ENCODE measurements around the gene GEMIN2. TPM values are rescaled to one million over a fixed set of nuclear protein-coding genes. Genes with fewer than 3 reads are reported as not detected.

GEMIN2 gene
- total and polyA plus RNA-seq, 2 donors (not counting 1 experiment from before 2014, with no cell fraction given), result 16.5 to 17.3 TPM

- Histone ChIP-seq H3K36me3 (ENCODE audit: control insufficient read depth, insufficient read depth, low read length) (peaks cover 5% of the 10 kb centered on the region), H3K27me3 (ENCODE audit: control insufficient read depth, insufficient read depth, low read length) (no peaks in the 10 kb centered on the region), H3K4me1 (ENCODE audit: control insufficient read depth, extremely low read depth, insufficient read depth, low read length) (no peaks in the 10 kb centered on the region), H4K20me1 (ENCODE audit: control insufficient read depth, extremely low read depth, insufficient read depth, low read length) (no peaks in the 10 kb centered on the region), H3K79me2 (ENCODE audit: control insufficient read depth, insufficient read depth, low read length) (no peaks in the 10 kb centered on the region), H3K27ac (ENCODE audit: insufficient read depth, low read length) (no peak overlapping the region), H3K4me2 (ENCODE audit: extremely low read depth, insufficient read depth, low read length) (no peak overlapping the region), H3K4me3 (replicated peaks in 1 of 4; ENCODE audit: control extremely low read depth in 1 of 4, insufficient read depth in 1 of 4, low read depth in 3 of 4, low read length in 4 of 4) (no peak overlapping the region), H3K9ac (ENCODE audit: insufficient read depth, low read length) (no peak overlapping the region), H3K9me3 (ENCODE audit: control insufficient read depth, insufficient read depth, low read depth, low read length) (no peaks in the 10 kb centered on the region), H2AFZ (ENCODE audit: low read length) (no peak overlapping the region)
- no peak for DNase-seq (ENCODE audit: low read depth in 2 of 2)
- TF ChIP-seq CTCF (conservative IDR thresholded peaks at IDR 0.05 in 1 of 2, IDR thresholded peaks at IDR 0.05 in 1 of 2; ENCODE audit: low read depth in 1 of 2, low read length in 2 of 2) (no peak), EZH2 (IDR thresholded peaks at IDR 0.05; ENCODE audit: low read length, missing control alignments) (no peak)
Observed at GRCh38 chr14:39071096-39071495, 43.0 kb upstream of the GEMIN2 start.

- H3K9me3 ChIP-seq (ENCODE audit: control insufficient read depth, insufficient read depth, low read depth, low read length), result no peaks in the 10 kb centered on the region
- DNase-seq (ENCODE audit: low read depth in 2 of 2), result no peak
- TF ChIP-seq CTCF (conservative IDR thresholded peaks at IDR 0.05 in 1 of 2, IDR thresholded peaks at IDR 0.05 in 1 of 2; ENCODE audit: low read depth in 1 of 2, low read length in 2 of 2) (no peak), EZH2 (IDR thresholded peaks at IDR 0.05; ENCODE audit: low read length, missing control alignments) (no peak)
- no peaks in the 10 kb centered on the region for H3K4me1 ChIP-seq (ENCODE audit: control insufficient read depth, extremely low read depth, insufficient read depth, low read length)
- H3K4me2 ChIP-seq (ENCODE audit: extremely low read depth, insufficient read depth, low read length), result no peak overlapping the region
- no peaks in the 10 kb centered on the region for H4K20me1 ChIP-seq (ENCODE audit: control insufficient read depth, extremely low read depth, insufficient read depth, low read length)
- H3K79me2 ChIP-seq (ENCODE audit: control insufficient read depth, insufficient read depth, low read length), result no peaks in the 10 kb centered on the region
- no peak overlapping the region for H3K27ac ChIP-seq (ENCODE audit: insufficient read depth, low read length)
- H3K27me3 ChIP-seq (ENCODE audit: control insufficient read depth, insufficient read depth, low read length), result no peaks in the 10 kb centered on the region
- peaks cover 11% of the 10 kb centered on the region for H3K36me3 ChIP-seq (ENCODE audit: control insufficient read depth, insufficient read depth, low read length)
- H2AFZ ChIP-seq (ENCODE audit: low read length), result no peak overlapping the region
- no peak overlapping the region for H3K9ac ChIP-seq (ENCODE audit: insufficient read depth, low read length)
- no peak overlapping the region for H3K4me3 ChIP-seq (replicated peaks in 1 of 4; ENCODE audit: control extremely low read depth in 1 of 4, insufficient read depth in 1 of 4, low read depth in 3 of 4, low read length in 4 of 4)
Observed at GRCh38 chr14:39080886-39081285, 33.2 kb upstream of the GEMIN2 start.

- TF ChIP-seq CTCF (conservative IDR thresholded peaks at IDR 0.05 in 1 of 2, IDR thresholded peaks at IDR 0.05 in 1 of 2; ENCODE audit: low read depth in 1 of 2, low read length in 2 of 2), result no peak
- no peak for TF ChIP-seq EZH2 (IDR thresholded peaks at IDR 0.05; ENCODE audit: low read length, missing control alignments)
- peaks cover 13% of the 10 kb centered on the region for H3K36me3 ChIP-seq (ENCODE audit: control insufficient read depth, insufficient read depth, low read length)
- H3K4me2 ChIP-seq (ENCODE audit: extremely low read depth, insufficient read depth, low read length), result no peak overlapping the region
- no peaks in the 10 kb centered on the region for H4K20me1 ChIP-seq (ENCODE audit: control insufficient read depth, extremely low read depth, insufficient read depth, low read length)
- no peaks in the 10 kb centered on the region for H3K9me3 ChIP-seq (ENCODE audit: control insufficient read depth, insufficient read depth, low read depth, low read length)
- no peak for DNase-seq (ENCODE audit: low read depth in 2 of 2)
- H3K79me2 ChIP-seq (ENCODE audit: control insufficient read depth, insufficient read depth, low read length), result no peaks in the 10 kb centered on the region
- H3K27ac ChIP-seq (ENCODE audit: insufficient read depth, low read length), result no peak overlapping the region
- H3K9ac ChIP-seq (ENCODE audit: insufficient read depth, low read length), result no peak overlapping the region
- no peak overlapping the region for H2AFZ ChIP-seq (ENCODE audit: low read length)
- no peaks in the 10 kb centered on the region for H3K27me3 ChIP-seq (ENCODE audit: control insufficient read depth, insufficient read depth, low read length)
- H3K4me1 ChIP-seq (ENCODE audit: control insufficient read depth, extremely low read depth, insufficient read depth, low read length), result no peaks in the 10 kb centered on the region
- H3K4me3 ChIP-seq (replicated peaks in 1 of 4; ENCODE audit: control extremely low read depth in 1 of 4, insufficient read depth in 1 of 4, low read depth in 3 of 4, low read length in 4 of 4), result no peak overlapping the region
Observed at GRCh38 chr14:39083127-39083526, 31.0 kb upstream of the GEMIN2 start.
